Motor neuron (in vitro differentiated cells): ENCODE data around the gene MROH7. TPM values are rescaled to one million over a fixed set of nuclear protein-coding genes. Genes with fewer than 3 reads are reported as not detected.
"Not testable (repeated sequence)": the region's sequence is repeated elsewhere in the genome, so short reads cannot be mapped to it uniquely, and the experiment has no call there.

Experiments
- ATAC-seq, 8 experiments: fragments of 200-7000 bp; cut with Tn5 transposase; replicated peaks in 6 of 8; 2 replicates each; pipeline ENCODE4 v1.8.0; 2021; ENCODE audit warnings: mild to moderate bottlenecking in 8 of 8, moderate library complexity in 8 of 8
- H3K27ac ChIP-seq, 2 donors: fragments of 250-450 bp; sonication (Bioruptor Pico); 2 replicates each; pipeline ENCODE4 v1.9.0; 2021; ENCODE audit warnings: antibody characterized with exemption in 2 of 2, mild to moderate bottlenecking in 2 of 2, moderate library complexity in 1 of 2
- H3K4me1 ChIP-seq, 2 donors: fragments of 250-450 bp; sonication (Bioruptor Pico); replicated peaks in 1 of 2; 2 replicates each; pipeline ENCODE4 v1.6.1; 2021; ENCODE audit warnings: antibody characterized with exemption in 2 of 2, mild to moderate bottlenecking in 2 of 2, moderate library complexity in 1 of 2
- H3K4me3 ChIP-seq, 5 donors: fragments of 250-450 bp; sonication (Bioruptor Pico); 2 replicates each; pipeline ENCODE4 v1.9.0; 2021; ENCODE audit warnings: antibody characterized with exemption in 5 of 5, mild to moderate bottlenecking in 5 of 5, moderate library complexity in 4 of 5
- WGBS, 10 experiments: fragments of 450-650 bp; shearing (Covaris generic); methylation state at CpG; one replicate each; pipeline ENCODE4 v1.0.0; 2022; 5-methylcytosine and 5-hydroxymethylcytosine counted together
- in situ Hi-C, 9 experiments: fragments of 400-800 bp; cut with MboI; loops; one replicate each; pipeline ENCODE4 v1.15.0; 2021; ENCODE audit warnings: low sequenced_read_pairs in 9 of 9, low pct_unique_long_range_greater_than_20kb in 2 of 9; ENCODE audit not compliant: unreplicated experiment in 9 of 9
- total RNA-seq, 8 experiments: library from RNA; unstranded; fragments of 300-600 nt; gene quantifications; 2 replicates each; pipeline versions ENCODE4 v1.2.3 to v1.2.4, GENCODE V29; 2022

MROH7 gene
- total RNA-seq, 8 experiments from 2014 or later: 0.05 to 2.1 (median 0.46) TPM

GRCh38 chr1:54615531-54616279, 25.9 kb upstream of the MROH7 start:
- Histone ChIP-seq H3K4me3 (no peak overlapping the region), H3K4me1 (no peaks in the 10 kb centered on the region), H3K27ac (no peak overlapping the region)
- in situ Hi-C loops: no loop called here
- ATAC-seq: no peak
- WGBS, 10 experiments: 8 to 86% (median 79%) methylated on average over 1 to 11 of the region's 13 CpGs; no CpG with 5 or more reads in 2 of the 10 experiments

- ATAC-seq: no peak
- no peaks in the 10 kb centered on the region for H3K4me1 ChIP-seq
- no peak overlapping the region for H3K4me3 ChIP-seq
- 50 to 100% (median 76%) methylated on average over 1 to 7 of the region's 8 CpGs; no CpG with 5 or more reads in 4 of the 10 experiments for WGBS, 10 experiments
- H3K27ac ChIP-seq: no peak overlapping the region
- in situ Hi-C loops: no loop called here
Observed at GRCh38 chr1:54619749-54620148, 21.8 kb upstream of the MROH7 start.

GRCh38 chr1:54623216-54624007, 18.2 kb upstream of the MROH7 start, which contains the start of gene FAM151A:
TSS of gene FAM151A (minus strand) at chr1:54623525. CDS start at chr1:54623395, 130 bp downstream.
- H3K4me1 ChIP-seq: no peaks in the 10 kb centered on the region
- 18 to 100% (median 79%) methylated on average over 2 to 10 of the region's 18 CpGs; no CpG with 5 or more reads in 2 of the 10 experiments for WGBS, 10 experiments
- in situ Hi-C loops: no loop called here
- ATAC-seq: no peak
- no peak within 1 kb of the TSS for H3K27ac ChIP-seq
- H3K4me3 ChIP-seq: no peak within 1 kb of the TSS

GRCh38 chr1:54624466-54625464, 16.8 kb upstream of the MROH7 start:
- WGBS, 10 experiments: 0 to 82% (median 70%) methylated on average over 1 to 8 of the region's 8 CpGs; no CpG with 5 or more reads in 3 of the 10 experiments
- in situ Hi-C loops: no loop called here
- Histone ChIP-seq H3K4me3 (no peak overlapping the region), H3K4me1 (no peaks in the 10 kb centered on the region), H3K27ac (no peak overlapping the region)
- no peak for ATAC-seq

- in situ Hi-C loops: no loop called here
- Histone ChIP-seq H3K4me1 (peaks cover 3 to 9% of the 10 kb centered on the region in 2 donors), H3K4me3 (no peak overlapping the region), H3K27ac (no peak overlapping the region)
- WGBS, 10 experiments: 26 to 100% (median 79%) methylated on average over 1 to 8 of the region's 10 CpGs; no CpG with 5 or more reads in 4 of the 10 experiments
- ATAC-seq: no peak
Observed at GRCh38 chr1:54627196-54627595, 14.4 kb upstream of the MROH7 start.

DNA sequence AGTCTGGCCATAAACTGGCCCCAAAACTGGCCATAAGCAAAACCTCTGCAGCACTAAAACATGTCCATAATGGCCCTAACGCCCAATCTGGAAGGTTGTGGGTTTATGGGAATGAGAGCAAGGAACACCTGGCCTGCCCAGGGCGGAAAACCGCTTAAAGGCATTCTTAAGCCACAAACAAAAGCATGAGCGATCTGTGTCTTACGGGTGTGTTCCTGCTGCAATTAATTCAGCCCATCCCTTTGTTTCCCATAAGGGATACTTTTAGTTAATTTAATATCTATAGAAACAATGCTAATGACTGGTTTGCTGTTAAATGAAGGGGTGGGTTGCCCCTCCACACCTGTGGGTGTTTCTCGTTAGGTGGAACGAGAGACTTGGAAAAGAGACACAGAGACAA, 5.8 kb upstream of the MROH7 start:
- H3K27ac ChIP-seq, H3K4me3 ChIP-seq, in situ Hi-C loops, H3K4me1 ChIP-seq, ATAC-seq: not testable (repeated sequence)
- 39 to 93% (median 87%) methylated on average over 1 to 6 of the region's 7 CpGs; no CpG with 5 or more reads in 2 of the 10 experiments for WGBS, 10 experiments

DNA sequence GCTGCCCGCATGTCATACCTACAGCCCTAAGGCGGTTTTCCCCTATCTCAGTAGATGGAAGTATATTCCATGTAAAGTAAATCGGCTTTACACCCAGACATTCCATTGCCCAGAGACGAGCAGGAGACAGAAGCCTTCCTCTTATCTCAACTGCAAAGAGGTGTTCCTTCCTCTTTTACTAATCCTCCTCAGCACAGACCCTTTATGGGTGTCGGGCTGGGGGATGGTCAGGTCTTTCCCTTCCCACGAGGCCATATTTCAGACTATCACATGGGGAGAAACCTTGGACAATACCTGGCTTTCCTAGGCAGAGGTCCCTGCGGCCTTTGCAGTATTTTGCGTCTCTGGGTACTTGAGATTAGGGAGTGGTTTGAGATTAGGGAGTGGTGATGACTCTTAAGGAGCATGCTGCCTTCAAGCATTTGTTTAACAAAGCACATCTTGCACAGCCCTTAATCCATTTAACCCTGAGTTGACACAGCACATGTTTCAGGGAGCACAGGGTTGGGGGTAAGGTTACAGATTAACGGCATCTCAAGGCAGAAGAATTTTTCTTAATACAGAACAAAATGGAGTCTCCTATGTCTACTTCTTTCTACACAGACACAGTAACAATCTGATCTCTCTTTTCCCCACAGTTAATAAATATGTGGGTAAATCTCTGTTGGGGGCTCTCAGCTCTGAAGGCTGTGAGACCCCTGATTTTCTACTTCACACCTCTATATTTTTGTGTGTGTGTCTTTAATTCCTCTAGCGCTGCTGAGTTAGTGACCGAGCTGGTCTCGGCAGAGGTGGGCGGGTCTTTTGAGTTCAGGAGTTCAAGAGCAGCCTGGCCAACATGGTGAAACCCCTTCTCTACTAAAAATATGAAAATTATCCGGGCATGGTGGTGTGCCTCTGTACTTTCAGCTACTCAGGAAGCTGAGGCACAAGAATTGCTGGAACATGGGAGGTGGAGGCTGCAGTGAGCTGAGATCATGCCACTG, 4.8 kb upstream of the MROH7 start:
- H3K4me1 ChIP-seq, ATAC-seq, in situ Hi-C loops, H3K4me3 ChIP-seq, H3K27ac ChIP-seq: not testable (repeated sequence)
- 46 to 80% (median 72%) methylated on average over 1 to 7 of the region's 14 CpGs; no CpG with 5 or more reads in 5 of the 10 experiments for WGBS, 10 experiments

DNA sequence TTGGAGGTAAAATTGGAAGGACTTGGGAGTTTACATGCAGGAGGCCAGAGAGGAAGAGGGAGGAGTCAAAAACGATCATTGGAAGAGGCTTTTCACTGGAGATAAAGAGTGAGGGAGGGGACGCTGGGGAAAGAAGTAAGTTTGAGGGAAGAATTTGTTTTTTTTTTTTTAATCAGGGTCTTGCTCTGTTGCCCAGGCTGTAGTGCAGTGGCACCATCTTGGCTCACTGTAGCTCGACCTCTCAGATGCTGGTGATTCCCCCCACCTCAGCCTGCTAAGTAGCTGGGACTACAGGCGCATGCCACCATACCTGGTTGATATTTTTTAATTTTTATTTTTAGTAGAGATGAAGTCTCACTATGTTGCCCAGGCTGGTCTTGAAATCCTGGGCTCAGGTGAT, 1.2 kb upstream of the MROH7 start:
- 0 to 70% (median 41%) methylated on average over 1 to 4 of the region's 4 CpGs; no CpG with 5 or more reads in 2 of the 10 experiments for WGBS, 10 experiments
- Histone ChIP-seq H3K27ac (no peak overlapping the region), H3K4me3 (no peak overlapping the region), H3K4me1 (no peaks in the 10 kb centered on the region)
- in situ Hi-C loops: no loop called here
- ATAC-seq: no peak

DNA sequence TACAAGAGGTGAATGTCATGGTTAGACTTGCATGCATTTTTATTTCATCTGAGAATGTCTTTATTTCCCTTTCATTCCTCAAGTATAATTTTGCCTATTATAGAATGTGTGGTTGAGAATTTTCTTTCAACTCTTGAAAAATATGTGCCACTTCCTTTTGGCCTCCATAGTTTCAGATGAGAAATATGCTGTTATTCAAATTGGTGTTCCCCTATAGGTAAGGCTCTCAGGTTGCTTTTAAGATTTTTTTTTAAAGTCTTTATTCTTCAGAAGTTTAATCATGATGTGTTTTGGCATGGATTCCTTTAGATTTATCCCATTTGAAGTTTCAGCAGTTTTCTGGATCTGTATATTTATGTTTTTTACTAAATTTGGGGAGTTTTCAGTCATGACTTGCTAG, 2.1 kb downstream of the MROH7 start:
- no peak for ATAC-seq
- Histone ChIP-seq H3K27ac (no peak overlapping the region), H3K4me3 (no peak overlapping the region), H3K4me1 (peaks cover 2 to 4% of the 10 kb centered on the region in 2 donors)
- in situ Hi-C loops: no loop called here

DNA sequence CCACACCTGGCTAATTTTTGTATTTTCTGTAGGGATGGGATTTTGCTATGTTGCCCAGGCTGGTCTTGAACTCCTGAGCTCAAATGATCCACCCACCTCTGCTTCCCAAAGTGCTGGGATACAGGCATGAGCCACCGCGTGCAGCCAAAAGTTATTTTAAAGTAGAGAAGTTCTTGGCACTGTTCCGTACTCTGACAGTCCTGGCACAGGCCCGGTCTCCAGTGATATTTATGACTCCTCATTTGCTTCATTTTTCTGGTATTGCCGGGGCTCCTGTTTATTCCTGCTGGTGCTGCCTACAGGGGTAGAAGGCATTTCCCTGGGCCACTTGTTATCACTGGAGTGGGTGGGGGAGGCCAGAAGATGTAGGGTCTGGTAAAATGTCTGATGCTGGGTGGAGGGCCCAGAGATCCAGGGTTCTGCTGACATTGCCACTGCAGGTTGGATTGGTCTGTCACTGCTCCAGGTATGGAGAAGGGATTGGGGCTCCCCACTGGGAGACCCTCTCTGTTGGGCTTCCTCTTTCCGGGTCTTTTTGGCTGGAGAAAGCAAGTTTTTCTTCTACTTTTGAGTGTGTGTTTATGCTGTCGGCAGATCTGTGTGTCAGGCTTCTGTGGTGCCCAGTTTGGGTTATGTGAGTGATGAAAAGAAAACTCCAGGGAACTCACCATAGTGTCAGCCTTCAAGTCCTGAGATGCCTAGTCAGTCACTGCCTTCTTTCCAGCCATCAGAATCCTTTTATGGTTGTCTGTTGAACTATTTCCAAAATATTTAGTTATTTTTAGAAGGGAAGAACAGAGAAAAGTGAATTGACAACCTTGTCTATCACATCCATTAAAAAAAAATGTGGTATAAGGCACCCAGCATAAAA, 4.5 kb downstream of the MROH7 start:
- Histone ChIP-seq H3K4me3 (no peak overlapping the region), H3K27ac (no peak overlapping the region), H3K4me1 (peaks cover 15 to 18% of the 10 kb centered on the region in 2 donors)
- ATAC-seq: no peak
- in situ Hi-C loops: no loop called here
- WGBS, 10 experiments: 29 to 97% (median 87%) methylated on average over 1 to 6 of the region's 7 CpGs; no CpG with 5 or more reads in 4 of the 10 experiments
